ENCODE results near the gene EXOC4.

The EXOC4 gene

DNA sequence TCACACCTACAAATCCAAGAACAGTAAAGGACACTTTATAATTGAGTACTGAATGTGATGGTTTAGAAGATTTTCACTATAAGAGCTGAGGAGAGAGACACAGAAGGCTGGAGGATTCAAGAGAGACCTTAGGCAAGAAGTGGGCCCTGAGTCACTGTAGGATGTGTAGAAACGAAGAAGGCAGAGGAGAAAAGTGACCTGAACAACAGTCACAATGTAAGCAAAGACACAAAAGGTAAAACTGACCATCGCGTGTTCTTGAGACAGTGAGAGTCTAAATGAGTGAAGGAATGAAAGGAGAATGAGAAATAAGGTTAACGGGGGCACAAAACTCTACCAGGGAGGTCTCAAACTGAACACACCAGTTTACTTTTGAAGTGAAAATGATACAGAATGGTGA, 576.0 kb downstream of the EXOC4 start:
- H4K20me1 ChIP-seq (ENCODE audit: insufficient read depth, low read length, poor library complexity, severe bottlenecking) = no peaks in the 10 kb centered on the region
- no peak overlapping the region for H2AFZ ChIP-seq (ENCODE audit: low read length)
- H3K4me1 ChIP-seq (ENCODE audit: insufficient read depth, low read length, poor library complexity, severe bottlenecking) = peaks cover 5% of the 10 kb centered on the region
- peaks cover 20% of the 10 kb centered on the region for H3K36me3 ChIP-seq (ENCODE audit: insufficient read depth, low read length)
- no peak overlapping the region for H3K9ac ChIP-seq (ENCODE audit: low read depth, low read length, poor library complexity, severe bottlenecking)
- H3K9me2 ChIP-seq (replicated peaks; ENCODE audit: low read depth, low read length) = no peaks in the 10 kb centered on the region
- no peak overlapping the region for H3K4me3 ChIP-seq (ENCODE audit: low read length, poor library complexity, severe bottlenecking)
- TF ChIP-seq, protein P1, sequence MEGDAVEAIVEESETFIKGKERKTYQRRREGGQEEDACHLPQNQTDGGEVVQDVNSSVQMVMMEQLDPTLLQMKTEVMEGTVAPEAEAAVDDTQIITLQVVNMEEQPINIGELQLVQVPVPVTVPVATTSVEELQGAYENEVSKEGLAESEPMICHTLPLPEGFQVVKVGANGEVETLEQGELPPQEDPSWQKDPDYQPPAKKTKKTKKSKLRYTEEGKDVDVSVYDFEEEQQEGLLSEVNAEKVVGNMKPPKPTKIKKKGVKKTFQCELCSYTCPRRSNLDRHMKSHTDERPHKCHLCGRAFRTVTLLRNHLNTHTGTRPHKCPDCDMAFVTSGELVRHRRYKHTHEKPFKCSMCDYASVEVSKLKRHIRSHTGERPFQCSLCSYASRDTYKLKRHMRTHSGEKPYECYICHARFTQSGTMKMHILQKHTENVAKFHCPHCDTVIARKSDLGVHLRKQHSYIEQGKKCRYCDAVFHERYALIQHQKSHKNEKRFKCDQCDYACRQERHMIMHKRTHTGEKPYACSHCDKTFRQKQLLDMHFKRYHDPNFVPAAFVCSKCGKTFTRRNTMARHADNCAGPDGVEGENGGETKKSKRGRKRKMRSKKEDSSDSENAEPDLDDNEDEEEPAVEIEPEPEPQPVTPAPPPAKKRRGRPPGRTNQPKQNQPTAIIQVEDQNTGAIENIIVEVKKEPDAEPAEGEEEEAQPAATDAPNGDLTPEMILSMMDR (conservative IDR thresholded peaks at IDR 0.05; ENCODE audit: low read length) = no peak
- TF ChIP-seq EZH2phosphoT487 (IDR thresholded peaks at IDR 0.05; ENCODE audit: borderline replicate concordance) = no peak
- no peaks in the 10 kb centered on the region for H3K79me2 ChIP-seq (ENCODE audit: insufficient read depth, low read length)
- peaks cover 11% of the 10 kb centered on the region; the same call in 1 of the 2 replicates for H3K9me3 ChIP-seq (ENCODE audit: insufficient read depth, low read depth, low read length)
- H3K27me3 ChIP-seq (ENCODE audit: insufficient read depth, low read length, poor library complexity, severe bottlenecking) = no peaks in the 10 kb centered on the region
- no peaks in the 10 kb centered on the region for H3F3A ChIP-seq (ENCODE audit: low read depth)
- H3K4me2 ChIP-seq (ENCODE audit: low read depth, low read length, poor library complexity, severe bottlenecking) = no peak overlapping the region

DNA sequence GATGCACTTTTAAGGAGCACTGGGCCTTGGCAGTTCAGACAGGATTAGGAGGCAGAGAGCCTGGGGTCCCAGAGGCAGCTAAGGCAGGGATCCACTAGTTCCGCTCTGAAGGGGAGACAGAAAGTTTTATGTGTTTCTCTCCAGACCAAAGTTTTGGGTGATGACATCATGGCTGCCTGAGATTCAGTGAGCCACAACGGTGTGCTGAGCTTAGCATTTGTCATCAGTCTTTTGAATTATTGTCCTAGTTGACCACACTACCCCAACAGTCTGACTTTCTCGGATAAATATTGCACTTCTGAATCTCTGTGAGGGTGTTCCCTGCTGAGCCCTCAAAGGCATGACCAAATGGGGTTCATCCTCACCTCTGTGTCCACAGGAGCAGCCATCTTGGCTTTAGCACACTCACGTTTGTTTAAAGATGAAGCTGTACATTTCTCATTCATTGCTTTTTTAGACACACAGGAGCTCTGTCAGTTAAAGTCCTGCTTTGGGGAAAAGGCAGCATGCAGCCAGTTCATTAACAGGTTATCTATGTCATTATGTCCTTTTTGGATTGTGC, 576.5 kb downstream of the EXOC4 start:
- H3K4me1 ChIP-seq (ENCODE audit: insufficient read depth, low read length, poor library complexity, severe bottlenecking) = peaks cover 3% of the 10 kb centered on the region
- H3K4me2 ChIP-seq (ENCODE audit: low read depth, low read length, poor library complexity, severe bottlenecking) = no peak overlapping the region
- peaks cover 20% of the 10 kb centered on the region for H3K36me3 ChIP-seq (ENCODE audit: insufficient read depth, low read length)
- H3K9ac ChIP-seq (ENCODE audit: low read depth, low read length, poor library complexity, severe bottlenecking) = no peak overlapping the region
- no peak overlapping the region for H3K4me3 ChIP-seq (ENCODE audit: low read length, poor library complexity, severe bottlenecking)
- no peak for TF ChIP-seq EZH2phosphoT487 (IDR thresholded peaks at IDR 0.05; ENCODE audit: borderline replicate concordance)
- TF ChIP-seq, protein P1 (conservative IDR thresholded peaks at IDR 0.05; ENCODE audit: low read length) = no peak
- no peaks in the 10 kb centered on the region for H3K9me2 ChIP-seq (replicated peaks; ENCODE audit: low read depth, low read length)
- H3K9me3 ChIP-seq (ENCODE audit: insufficient read depth, low read depth, low read length) = peaks cover 11% of the 10 kb centered on the region; the same call in 1 of the 2 replicates
- no peaks in the 10 kb centered on the region for H3K79me2 ChIP-seq (ENCODE audit: insufficient read depth, low read length)
- H4K20me1 ChIP-seq (ENCODE audit: insufficient read depth, low read length, poor library complexity, severe bottlenecking) = no peaks in the 10 kb centered on the region
- no peak overlapping the region for H2AFZ ChIP-seq (ENCODE audit: low read length)
- H3F3A ChIP-seq (ENCODE audit: low read depth) = no peaks in the 10 kb centered on the region
- no peaks in the 10 kb centered on the region for H3K27me3 ChIP-seq (ENCODE audit: insufficient read depth, low read length, poor library complexity, severe bottlenecking)

- Histone ChIP-seq H3K9me3 (ENCODE audit: insufficient read depth, low read depth, low read length) (peaks cover 11% of the 10 kb centered on the region; the same call in 1 of the 2 replicates), H3K9me2 (replicated peaks; ENCODE audit: low read depth, low read length) (no peaks in the 10 kb centered on the region), H3K36me3 (ENCODE audit: insufficient read depth, low read length) (peaks cover 20% of the 10 kb centered on the region), H3K27me3 (ENCODE audit: insufficient read depth, low read length, poor library complexity, severe bottlenecking) (no peaks in the 10 kb centered on the region), H4K20me1 (ENCODE audit: insufficient read depth, low read length, poor library complexity, severe bottlenecking) (no peaks in the 10 kb centered on the region), H3K4me3 (ENCODE audit: low read length, poor library complexity, severe bottlenecking) (no peak overlapping the region), H3F3A (ENCODE audit: low read depth) (no peaks in the 10 kb centered on the region), H3K4me1 (ENCODE audit: insufficient read depth, low read length, poor library complexity, severe bottlenecking) (no peaks in the 10 kb centered on the region), H3K4me2 (ENCODE audit: low read depth, low read length, poor library complexity, severe bottlenecking) (no peak overlapping the region), H3K9ac (ENCODE audit: low read depth, low read length, poor library complexity, severe bottlenecking) (no peak overlapping the region), H2AFZ (ENCODE audit: low read length) (no peak overlapping the region), H3K79me2 (ENCODE audit: insufficient read depth, low read length) (no peaks in the 10 kb centered on the region)
- TF ChIP-seq EZH2phosphoT487 (IDR thresholded peaks at IDR 0.05; ENCODE audit: borderline replicate concordance) = no peak
- TF ChIP-seq, protein P1 (conservative IDR thresholded peaks at IDR 0.05; ENCODE audit: low read length) = no peak
Measured at GRCh38 chr7:133830081-133830480, 577.2 kb downstream of the EXOC4 start.
